CD8-positive, alpha-beta memory T cell (primary cell): ENCODE results near the gene KDM2B. TPM values are rescaled to one million over a fixed set of nuclear protein-coding genes. Genes with fewer than 3 reads are reported as not detected.

Source experiments
- CTCF ChIA-PET: fragments of 350-600 bp; sonication (Branson Sonifier 250); formaldehyde crosslinking; loops from one replicate; lab custom pipeline; 2021; ENCODE audit warnings: antibody characterized with exemption; lab: Charles Lee
- POLR2A ChIA-PET: fragments of 350-600 bp; sonication (Branson Sonifier 250); formaldehyde crosslinking; loops from one replicate; lab custom pipeline; 2021; ENCODE audit warnings: antibody characterized with exemption; lab: Charles Lee
- DNase-seq, 5 donors: peaks; one replicate each; pipeline versions ENCODE4 v3.0.0 to v3.0.0-alpha.2; 2020 to 2022; ENCODE audit warnings: mixed read lengths in 1 of 5
- H3K27ac ChIP-seq: one replicate; pipeline ENCODE4 v1.7.0; 2013; ENCODE audit warnings: low read depth, mild to moderate bottlenecking, low read length, moderate library complexity
- H3K27me3 ChIP-seq: 2 replicates; pipeline ENCODE4 v1.7.0; 2013; ENCODE audit warnings: low read length, mild to moderate bottlenecking; ENCODE audit not compliant: insufficient read depth, poor library complexity, severe bottlenecking
- H3K36me3 ChIP-seq: 2 replicates; pipeline ENCODE4 v1.7.0; 2013; ENCODE audit warnings: mild to moderate bottlenecking, low read length, moderate library complexity; ENCODE audit not compliant: insufficient read depth
- H3K4me1 ChIP-seq: 2 replicates; pipeline ENCODE4 v1.7.0; 2013; ENCODE audit warnings: mild to moderate bottlenecking, low read length, moderate library complexity; ENCODE audit not compliant: insufficient read depth
- H3K4me3 ChIP-seq: 2 replicates; pipeline ENCODE4 v1.7.0; 2013; ENCODE audit warnings: mild to moderate bottlenecking, low read length
- H3K9me3 ChIP-seq: 2 replicates; pipeline ENCODE4 v1.7.0; 2013; ENCODE audit warnings: mild to moderate bottlenecking, low read length
- H3K27ac Mint-ChIP-seq, 8 donors: one replicate each; pipeline ENCODE4 v1.8.0; 2020 to 2021; ENCODE audit warnings: mixed read lengths in 8 of 8, mild to moderate bottlenecking in 6 of 8, inconsistent platforms in 3 of 8, moderate library complexity in 3 of 8
- H3K27me3 Mint-ChIP-seq, 2 donors: one replicate each; pipeline ENCODE4 v1.8.0; 2020 to 2021; ENCODE audit warnings: mixed read lengths in 2 of 2, mild to moderate bottlenecking in 1 of 2, moderate library complexity in 1 of 2
- H3K36me3 Mint-ChIP-seq, 3 donors: one replicate each; pipeline ENCODE4 v1.8.0; 2020 to 2021; ENCODE audit warnings: mixed read lengths in 3 of 3, inconsistent platforms in 1 of 3, mild to moderate bottlenecking in 1 of 3
- H3K4me1 Mint-ChIP-seq, 3 donors: one replicate each; pipeline ENCODE4 v1.8.0; 2020 to 2021; ENCODE audit warnings: mixed read lengths in 3 of 3, inconsistent platforms in 1 of 3, mild to moderate bottlenecking in 1 of 3
- H3K4me3 Mint-ChIP-seq, 7 donors: one replicate each; pipeline ENCODE4 v1.8.0; 2020 to 2021; ENCODE audit warnings: mixed read lengths in 7 of 7, mild to moderate bottlenecking in 6 of 7, moderate library complexity in 4 of 7, inconsistent platforms in 2 of 7
- H3K9me3 Mint-ChIP-seq, 5 donors: one replicate each; pipeline ENCODE4 v1.8.0; 2020 to 2022; ENCODE audit warnings: mixed read lengths in 5 of 5, mild to moderate bottlenecking in 3 of 5, moderate library complexity in 2 of 5, inconsistent platforms in 1 of 5
- polyA plus RNA-seq: library from polyadenylated mRNA; unstranded; fragments of 300-500 nt; fragmentation: Illumina TruSeq; gene quantifications from one replicate; pipeline ENCODE4 v1.2.3, GENCODE V29; 2021
- total RNA-seq, 2 experiments: library from RNA; stranded (reverse); gene quantifications; one replicate each; pipeline ENCODE4 v1.2.3, GENCODE V29; 2021

The KDM2B gene
- total and polyA plus RNA-seq, 3 experiments from 2014 or later: 18.3 to 64.0 (median 63.2) TPM

DNA sequence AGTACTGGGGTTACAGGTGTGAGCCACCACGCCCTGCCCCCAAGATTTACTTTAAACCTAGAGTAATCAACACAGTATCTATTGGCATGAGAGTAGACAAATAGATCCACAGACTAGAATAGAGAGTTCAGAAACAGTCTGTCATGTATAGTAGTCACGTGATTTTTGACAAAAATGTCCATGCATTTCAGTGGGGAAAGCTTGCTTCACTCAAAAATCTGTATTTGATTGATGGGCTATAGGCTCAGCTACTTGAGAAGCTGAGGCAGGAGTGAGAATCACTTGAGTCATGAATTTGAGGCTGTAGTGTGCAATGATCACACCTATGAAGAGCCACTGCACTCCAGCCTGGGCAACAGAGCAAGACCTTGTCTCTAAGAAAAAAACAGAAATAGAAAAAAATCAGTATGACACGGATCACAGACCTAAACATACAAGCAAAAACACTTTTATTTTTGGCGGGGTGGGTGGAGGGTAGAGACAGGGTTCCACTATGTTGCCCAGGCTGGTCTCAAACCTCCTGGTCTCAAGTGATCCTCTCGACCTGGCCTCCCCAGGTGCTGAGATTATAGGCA is 37.9 kb upstream of the KDM2B start:
- ChIA-PET CTCF (interaction anchor here (0.6 to 2.5 kb wide), 3 partner anchors 8 to 62 kb away, joined by 3 to 6 read pairs (median 3); no protein-coding TSS in a partner anchor), POLR2A (no interaction called here)
- no peaks in the 10 kb centered on the region for H3K27me3 Mint-ChIP-seq

DNA sequence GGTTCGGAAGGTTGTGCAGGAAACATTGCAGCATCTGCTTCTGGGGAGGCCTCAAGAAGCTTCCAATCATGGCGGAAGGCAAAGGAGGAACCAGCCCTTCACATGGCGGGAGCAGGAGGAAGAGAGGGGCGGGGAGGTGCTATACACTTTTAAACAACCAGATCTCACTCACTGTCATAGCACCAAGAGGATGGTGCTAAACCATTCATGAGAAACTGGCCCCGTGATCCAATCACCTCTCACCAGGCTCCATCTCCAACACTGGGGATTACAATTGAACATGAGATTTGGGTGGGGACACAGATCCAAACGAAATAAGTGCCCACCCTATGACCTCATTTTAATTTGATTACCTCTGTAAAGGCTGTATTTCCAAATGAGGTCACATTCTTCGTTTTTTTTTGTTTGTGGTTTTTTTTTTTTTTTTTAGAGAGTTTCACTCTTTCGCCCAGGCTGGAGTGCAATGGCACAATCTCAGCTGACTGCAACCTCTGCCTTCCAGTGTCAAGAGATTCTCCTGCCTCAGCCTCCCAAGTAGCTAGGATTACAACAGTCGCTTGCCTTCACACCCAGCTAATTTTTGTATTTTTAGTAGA is 34.1 kb upstream of the KDM2B start:
- POLR2A ChIA-PET: interaction anchor here (0.6 to 1.1 kb wide), 5 partner anchors 12 to 217 kb away, joined by 3 to 10 read pairs (median 5); no protein-coding TSS in a partner anchor

More for the DNA sequence above, 37.9 kb upstream of the KDM2B start:
- no peak overlapping the region for H3K4me3 Mint-ChIP-seq
- peaks cover 9 to 12% (median 11%) of the 10 kb centered on the region in 3 donors for H3K4me1 Mint-ChIP-seq
- peaks cover 0 to 3% (median 0%) of the 10 kb centered on the region in 3 donors for H3K36me3 Mint-ChIP-seq
- Histone ChIP-seq H3K4me3 (no peak overlapping the region), H3K27ac (no peak overlapping the region), H3K4me1 (no peaks in the 10 kb centered on the region), H3K9me3 (no peaks in the 10 kb centered on the region), H3K27me3 (no peaks in the 10 kb centered on the region), H3K36me3 (no peaks in the 10 kb centered on the region)
- H3K27ac Mint-ChIP-seq: no peak overlapping the region
- H3K9me3 Mint-ChIP-seq: no peaks in the 10 kb centered on the region
- DNase-seq: no peak

DNA sequence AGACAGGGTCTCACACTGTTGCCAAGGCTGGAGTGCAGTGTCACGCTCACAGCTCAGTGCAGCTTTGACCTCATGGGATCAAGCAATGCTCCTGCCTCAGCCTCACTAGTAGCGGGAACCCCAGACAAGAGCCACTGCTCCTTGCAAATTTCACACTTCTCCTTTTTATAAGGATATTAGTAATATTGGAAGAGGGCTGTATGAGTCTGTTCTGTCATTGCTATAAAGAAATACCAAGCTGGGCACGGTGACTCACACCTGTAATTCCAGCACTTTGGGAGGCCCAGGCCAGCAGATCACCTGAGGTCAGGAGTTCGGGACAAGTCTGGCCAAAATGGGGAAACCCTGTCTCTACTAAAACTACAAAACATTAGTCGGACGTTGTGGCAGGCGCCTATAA is 32.6 kb upstream of the KDM2B start:
- Histone ChIP-seq H3K36me3 (no peaks in the 10 kb centered on the region), H3K4me3 (no peak overlapping the region), H3K9me3 (no peaks in the 10 kb centered on the region), H3K4me1 (no peaks in the 10 kb centered on the region), H3K27ac (no peak overlapping the region), H3K27me3 (no peaks in the 10 kb centered on the region)
- Mint-ChIP-seq H3K9me3 (no peaks in the 10 kb centered on the region), H3K4me1 (peaks cover 8 to 13% (median 10%) of the 10 kb centered on the region in 3 donors), H3K4me3 (peak overlapping the region in 1 of 7 donors; percentile 44), H3K27ac (no peak overlapping the region), H3K36me3 (peaks cover 0 to 3% (median 2%) of the 10 kb centered on the region in 3 donors), H3K27me3 (no peaks in the 10 kb centered on the region)
- ChIA-PET POLR2A (no interaction called here), CTCF (interaction anchor here (0.7 to 1.7 kb wide), 4 partner anchors 19 to 61 kb away, joined by 3 to 6 read pairs (median 3); no protein-coding TSS in a partner anchor)
- DNase-seq: no peak

More for the DNA sequence above, 34.1 kb upstream of the KDM2B start:
- peak in 2 of 5 donors; percentile 8 to 31 for DNase-seq
- Histone ChIP-seq H3K36me3 (no peaks in the 10 kb centered on the region), H3K27me3 (no peaks in the 10 kb centered on the region), H3K27ac (no peak overlapping the region), H3K4me3 (no peak overlapping the region), H3K9me3 (no peaks in the 10 kb centered on the region), H3K4me1 (no peaks in the 10 kb centered on the region)
- CTCF ChIA-PET: interaction anchor here (0.7 to 1.7 kb wide), 4 partner anchors 36 to 136 kb away, joined by 3 to 6 read pairs (median 4); no protein-coding TSS in a partner anchor
- Mint-ChIP-seq H3K36me3 (peaks cover 0 to 3% (median 0%) of the 10 kb centered on the region in 3 donors), H3K4me1 (peaks cover 8 to 10% (median 9%) of the 10 kb centered on the region in 3 donors), H3K27me3 (no peaks in the 10 kb centered on the region), H3K4me3 (peak overlapping the region in 4 of 7 donors; percentile 28 to 66 (median 36)), H3K27ac (peak overlapping the region in 7 of 8 donors; percentile 22 to 91 (median 80)), H3K9me3 (no peaks in the 10 kb centered on the region)

DNA sequence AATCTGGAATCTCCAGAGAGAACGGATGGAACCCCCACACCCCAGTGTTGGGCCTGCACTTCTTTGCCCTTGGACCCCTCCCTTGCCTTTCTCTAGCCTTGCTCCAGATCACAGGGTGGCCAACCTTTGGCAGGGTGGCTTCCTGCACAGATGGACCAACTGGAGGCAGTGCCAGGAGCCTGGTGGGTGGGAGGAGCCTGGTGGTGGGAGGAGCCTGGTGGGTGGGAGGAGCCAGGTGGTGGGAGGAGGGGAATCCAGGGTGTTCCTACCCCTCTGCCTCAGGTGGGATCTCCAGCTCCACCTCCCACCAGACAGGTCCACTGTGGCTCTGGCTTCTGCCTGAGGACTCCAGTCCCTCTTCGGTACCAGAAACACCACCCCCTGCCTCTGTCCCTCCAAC is 30.5 kb upstream of the KDM2B start:
- Histone ChIP-seq H3K27ac (no peak overlapping the region), H3K4me1 (no peaks in the 10 kb centered on the region), H3K4me3 (no peak overlapping the region), H3K9me3 (no peaks in the 10 kb centered on the region), H3K36me3 (no peaks in the 10 kb centered on the region), H3K27me3 (no peaks in the 10 kb centered on the region)
- no peaks in the 10 kb centered on the region for H3K9me3 Mint-ChIP-seq
- H3K4me3 Mint-ChIP-seq: no peak overlapping the region
- ChIA-PET POLR2A (interaction anchor here (0.5 kb wide), 1 partner anchor 101 kb away, joined by 4 read pairs; no protein-coding TSS in a partner anchor), CTCF (interaction anchor here (2.2 kb wide), 1 partner anchor 60 kb away, joined by 4 read pairs; no protein-coding TSS in a partner anchor)
- H3K36me3 Mint-ChIP-seq: peaks cover 0 to 3% (median 2%) of the 10 kb centered on the region in 3 donors
- peak overlapping the region in 2 of 8 donors; percentile 23 to 70 for H3K27ac Mint-ChIP-seq
- peaks cover 8 to 13% (median 10%) of the 10 kb centered on the region in 3 donors for H3K4me1 Mint-ChIP-seq
- no peaks in the 10 kb centered on the region for H3K27me3 Mint-ChIP-seq
- DNase-seq: peak in 1 of 5 donors; percentile 12

DNA sequence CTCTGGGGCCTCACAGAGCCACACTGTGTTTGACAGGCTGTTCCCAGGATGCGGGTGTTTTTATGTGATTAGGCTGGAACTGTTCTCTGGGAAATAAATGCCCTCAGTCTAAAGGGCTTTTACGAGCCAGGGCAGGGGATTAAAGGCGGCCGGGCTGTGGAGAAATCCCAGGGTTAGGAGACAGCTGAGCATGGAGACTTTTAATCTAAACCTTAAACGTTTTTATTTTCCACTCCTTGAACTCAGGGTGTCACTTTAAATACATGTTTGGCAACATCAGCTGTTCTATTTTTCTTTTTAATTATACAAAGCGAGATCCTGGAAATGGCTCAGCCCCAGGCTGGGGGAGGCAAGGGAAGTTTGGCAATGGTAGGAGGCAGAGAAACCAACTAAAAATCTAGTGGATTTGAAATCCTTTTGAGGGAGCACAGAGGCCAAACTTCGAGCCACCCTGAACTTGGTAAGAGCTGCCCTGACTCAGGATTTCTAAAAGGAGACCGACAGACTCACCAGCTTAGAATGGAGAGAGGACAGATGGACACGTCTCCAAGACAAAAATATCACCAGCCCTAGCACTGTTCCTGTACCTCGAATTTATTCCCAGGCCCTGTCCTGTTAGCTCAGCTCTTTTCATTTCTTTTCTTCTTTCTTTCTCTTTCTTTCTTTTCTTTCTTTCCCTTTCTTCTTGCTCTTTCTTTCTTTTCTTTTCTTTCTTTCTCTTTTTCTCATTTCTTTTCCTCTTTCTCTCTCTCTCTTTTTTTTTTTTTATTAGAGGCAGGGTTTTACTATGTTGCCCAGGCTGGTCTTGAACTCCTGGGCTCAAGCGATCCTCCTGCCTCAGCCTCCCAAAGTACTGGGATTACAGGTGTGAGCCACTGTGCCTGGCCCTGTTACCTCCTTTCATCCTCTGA is 29.7 kb upstream of the KDM2B start:
- Histone ChIP-seq H3K27ac (no peak overlapping the region), H3K4me1 (no peaks in the 10 kb centered on the region), H3K9me3 (no peaks in the 10 kb centered on the region), H3K27me3 (no peaks in the 10 kb centered on the region), H3K36me3 (no peaks in the 10 kb centered on the region), H3K4me3 (no peak overlapping the region)
- ChIA-PET POLR2A (interaction anchor here (0.7 kb wide), 1 partner anchor 41 kb away, joined by 5 read pairs; no protein-coding TSS in a partner anchor), CTCF (interaction anchor here (0.9 to 2.2 kb wide), 3 partner anchors 10 to 61 kb away, joined by 3 to 4 read pairs (median 4); no protein-coding TSS in a partner anchor)
- no peaks in the 10 kb centered on the region for H3K9me3 Mint-ChIP-seq
- H3K4me3 Mint-ChIP-seq: no peak overlapping the region
- H3K27ac Mint-ChIP-seq: peak overlapping the region in 3 of 8 donors; percentile 23 to 66 (median 57)
- DNase-seq: no peak
- peaks cover 0 to 3% (median 2%) of the 10 kb centered on the region in 3 donors for H3K36me3 Mint-ChIP-seq
- H3K27me3 Mint-ChIP-seq: no peaks in the 10 kb centered on the region
- peaks cover 8 to 13% (median 9%) of the 10 kb centered on the region in 3 donors for H3K4me1 Mint-ChIP-seq

DNA sequence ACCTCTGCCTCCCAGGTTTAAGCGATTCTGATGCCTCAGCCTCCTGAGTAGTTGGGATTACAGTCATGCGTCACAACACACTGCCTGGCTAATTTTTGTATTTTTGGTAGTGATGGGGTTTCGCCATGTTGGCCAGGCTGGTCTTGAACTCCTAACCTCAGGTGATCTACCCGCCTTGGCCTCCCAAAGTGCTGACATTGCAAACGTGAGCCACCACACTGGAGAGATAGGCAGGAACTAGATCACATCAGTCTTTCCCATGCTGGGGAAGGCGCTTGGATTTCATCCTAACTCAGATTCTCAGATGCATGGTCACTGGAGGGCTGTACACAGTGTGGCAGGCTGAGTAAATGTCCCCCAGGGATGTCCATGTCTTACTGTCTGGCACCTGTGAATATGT is 27.5 kb upstream of the KDM2B start:
- Mint-ChIP-seq H3K27me3 (no peaks in the 10 kb centered on the region), H3K9me3 (no peaks in the 10 kb centered on the region), H3K4me3 (no peak overlapping the region), H3K27ac (no peak overlapping the region), H3K4me1 (peaks cover 0 to 5% (median 1%) of the 10 kb centered on the region in 3 donors), H3K36me3 (peaks cover 0 to 2% (median 0%) of the 10 kb centered on the region in 3 donors)
- DNase-seq: no peak
- Histone ChIP-seq H3K9me3 (no peaks in the 10 kb centered on the region), H3K27me3 (no peaks in the 10 kb centered on the region), H3K27ac (no peak overlapping the region), H3K4me1 (no peaks in the 10 kb centered on the region), H3K36me3 (no peaks in the 10 kb centered on the region), H3K4me3 (no peak overlapping the region)
- ChIA-PET POLR2A (interaction anchor here (0.6 kb wide), 1 partner anchor 18 kb away, joined by 3 read pairs; no protein-coding TSS in a partner anchor), CTCF (no interaction called here)

DNA sequence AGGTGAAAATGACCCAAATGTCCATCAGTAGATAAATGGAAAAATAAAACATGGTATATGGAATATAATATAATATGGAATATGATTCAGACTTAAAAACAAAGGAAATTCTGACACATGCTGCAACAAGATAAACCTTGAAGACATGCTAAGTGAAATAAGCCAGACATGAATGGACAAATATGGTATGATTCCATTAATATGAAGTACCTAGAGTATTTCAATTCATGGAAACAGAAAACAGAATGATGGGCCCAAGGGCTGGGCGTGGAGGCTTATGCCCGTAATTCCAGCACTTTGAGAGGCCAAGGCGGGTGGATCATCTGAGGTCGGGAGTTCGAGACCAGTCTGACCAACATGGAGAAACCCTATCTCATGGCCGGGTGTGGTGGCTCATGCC is 22.8 kb upstream of the KDM2B start:
- no peak overlapping the region for H3K27ac ChIP-seq
- peaks cover 0 to 1% (median 0%) of the 10 kb centered on the region in 3 donors for H3K36me3 Mint-ChIP-seq
- no peaks in the 10 kb centered on the region for H3K9me3 ChIP-seq
- H3K4me3 ChIP-seq: no peak overlapping the region
- H3K4me1 ChIP-seq: no peaks in the 10 kb centered on the region
- POLR2A ChIA-PET: no interaction called here
- no peak overlapping the region for H3K27ac Mint-ChIP-seq
- CTCF ChIA-PET: interaction anchor here (1.4 kb wide), 1 partner anchor 51 kb away, joined by 3 read pairs; no protein-coding TSS in a partner anchor
- no peak for DNase-seq
- H3K4me3 Mint-ChIP-seq: no peak overlapping the region
- peaks cover 0 to 2% (median 0%) of the 10 kb centered on the region in 3 donors for H3K4me1 Mint-ChIP-seq
- H3K27me3 ChIP-seq: no peaks in the 10 kb centered on the region
- no peaks in the 10 kb centered on the region for H3K36me3 ChIP-seq
- no peaks in the 10 kb centered on the region for H3K27me3 Mint-ChIP-seq
- no peaks in the 10 kb centered on the region for H3K9me3 Mint-ChIP-seq
